Activated effector memory CD4-positive, alpha-beta T cell treated with anti-CD3 and anti-CD28 coated beads, Interleukin-2, amount 50 U/mL, for 16 hours (primary cell): ENCODE results near the gene AFG1L.
"Not testable (repeated sequence)": the region's sequence is repeated elsewhere in the genome, so short reads cannot be mapped to it uniquely, and the experiment has no call there.

Source experiments
- DNase-seq: peaks from one replicate; pipeline ENCODE4 v3.0.0-alpha.2; 2020

Gene AFG1L

DNA sequence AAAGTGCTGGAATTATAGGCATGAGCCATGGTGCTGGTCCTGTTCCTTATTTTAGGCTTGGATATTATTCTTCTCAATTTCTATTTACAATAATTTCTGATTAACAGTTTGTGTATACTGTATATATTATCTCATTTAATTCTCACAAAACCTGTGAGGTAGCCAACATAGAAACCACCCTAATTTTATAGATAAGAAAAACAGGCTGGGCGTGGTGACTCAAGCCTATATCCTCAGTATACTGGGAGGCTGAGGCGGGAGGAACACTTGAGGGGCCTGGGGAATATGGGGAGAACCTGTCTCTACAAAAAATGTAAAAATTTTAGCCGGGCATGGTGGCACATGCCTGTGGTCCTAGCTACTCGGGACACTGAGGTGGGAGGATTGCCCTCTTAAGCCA lies 3.8 kb upstream of the AFG1L start:
- DNase-seq: no peak

DNA sequence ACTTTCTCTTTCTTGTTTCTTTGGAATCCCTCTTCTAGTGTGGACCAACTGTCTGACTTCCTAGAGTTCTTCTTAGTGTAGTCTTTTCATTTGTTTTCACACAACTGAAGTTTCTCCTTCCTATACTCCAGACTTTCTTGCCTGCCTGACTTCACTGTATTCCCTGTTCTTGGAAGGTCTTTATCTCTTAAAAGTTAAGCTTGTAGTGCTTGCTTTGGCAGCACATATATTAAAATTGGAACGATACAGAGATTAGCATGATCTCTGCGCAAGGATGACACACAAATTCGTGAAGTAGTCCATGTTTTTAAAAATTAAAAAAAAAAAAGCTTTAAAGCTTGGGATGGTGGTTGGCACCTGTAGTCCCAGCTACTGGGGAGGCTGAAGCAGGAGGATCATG lies 2.3 kb upstream of the AFG1L start:
- DNase-seq: not testable (repeated sequence)

DNA sequence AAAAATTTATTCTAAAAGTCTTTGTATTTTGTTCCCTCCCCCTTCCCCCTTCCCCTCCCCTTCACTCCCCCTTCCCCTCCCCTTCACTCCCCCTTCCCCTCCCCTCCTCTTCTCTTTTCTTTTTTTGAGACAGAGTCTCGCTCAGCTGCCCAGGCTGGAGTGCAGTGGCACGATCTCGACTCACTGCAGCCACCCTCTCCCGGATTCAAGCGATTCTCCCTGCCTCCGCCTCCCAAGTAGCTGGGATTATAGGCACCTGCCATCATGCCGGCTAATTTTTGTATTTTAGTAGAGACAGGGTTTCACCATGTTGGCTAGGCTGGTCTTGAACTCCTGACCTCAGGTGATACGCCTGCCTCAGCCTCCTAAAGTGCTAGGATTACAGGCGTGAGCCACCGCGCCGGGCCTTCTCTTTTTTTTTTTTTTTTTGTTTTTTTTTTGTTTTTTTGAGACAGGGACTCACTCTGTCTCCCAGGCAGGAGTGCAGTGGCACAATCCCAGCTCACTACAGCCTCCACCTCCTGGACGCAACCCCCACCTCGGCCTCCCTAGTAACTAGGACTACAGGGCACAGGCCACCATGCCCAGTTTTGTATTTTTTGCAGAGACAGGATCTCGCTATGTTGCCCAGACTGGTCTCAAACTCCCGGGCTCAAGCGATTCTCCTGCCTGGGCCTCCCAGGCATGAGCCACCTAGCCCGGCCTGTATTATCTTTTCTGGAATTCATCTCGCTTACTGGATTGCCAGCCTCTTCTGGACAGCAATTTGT lies 1.1 kb upstream of the AFG1L start:
- no peak for DNase-seq

DNA sequence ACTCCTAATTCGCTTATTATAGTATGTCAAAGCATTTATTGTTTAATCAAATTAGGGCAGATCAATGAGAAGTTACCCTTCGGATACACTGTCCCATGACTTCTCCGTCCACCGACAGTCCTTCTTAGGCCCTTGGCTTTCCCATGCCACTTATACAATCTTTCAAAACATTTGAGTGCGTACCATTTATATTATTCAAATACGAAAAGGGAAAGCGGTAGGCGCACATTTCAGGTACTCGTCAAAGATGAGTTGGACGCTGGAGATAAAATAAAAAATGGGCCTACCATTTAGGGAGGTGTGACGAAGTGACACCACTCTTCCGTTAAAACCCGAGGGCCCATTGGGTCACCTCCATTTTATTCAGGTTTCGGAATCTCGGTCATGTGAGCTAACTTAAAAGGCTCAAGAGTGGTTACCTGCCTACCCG lies 542 bp upstream of the AFG1L start:
- DNase-seq: no peak

DNA sequence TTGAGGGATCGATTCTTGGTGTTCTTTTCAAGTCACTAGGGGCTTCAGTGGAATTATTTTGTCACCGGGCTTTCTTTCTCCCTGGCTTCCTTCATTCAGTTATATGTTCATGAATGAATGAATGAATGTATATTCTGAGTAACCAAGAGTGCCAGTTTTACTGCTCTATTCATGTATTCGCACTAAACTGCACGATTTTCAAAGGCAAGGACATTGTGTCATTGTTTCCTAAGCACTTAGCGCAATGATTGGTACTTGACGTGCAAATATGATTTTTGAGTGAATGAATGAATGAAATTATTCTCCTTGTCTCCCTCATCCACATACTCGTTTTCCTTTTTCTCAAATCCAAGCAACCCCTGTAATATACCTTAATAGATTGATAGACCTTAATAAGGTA lies 822 bp downstream of the AFG1L start:
- DNase-seq: no peak

DNA sequence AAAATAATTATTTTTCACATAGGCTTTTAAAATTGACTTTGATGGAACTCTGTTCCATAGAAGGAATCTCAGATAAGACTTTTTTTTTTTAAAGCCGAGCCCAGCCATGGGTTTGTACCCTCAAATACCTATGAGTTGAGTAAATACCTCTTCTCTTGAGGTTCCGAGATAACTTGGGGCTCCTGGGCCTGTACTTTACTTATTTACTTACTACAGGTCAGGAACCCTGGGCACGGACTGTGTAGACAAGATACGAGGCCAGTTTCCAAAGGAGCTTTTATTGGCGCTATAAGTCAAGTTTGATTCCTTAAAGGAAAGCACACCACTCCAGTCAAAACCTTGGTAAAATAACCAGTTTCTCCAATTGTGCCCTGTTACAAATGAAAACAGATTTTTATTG lies 7.5 kb downstream of the AFG1L start:
- no peak for DNase-seq

DNA sequence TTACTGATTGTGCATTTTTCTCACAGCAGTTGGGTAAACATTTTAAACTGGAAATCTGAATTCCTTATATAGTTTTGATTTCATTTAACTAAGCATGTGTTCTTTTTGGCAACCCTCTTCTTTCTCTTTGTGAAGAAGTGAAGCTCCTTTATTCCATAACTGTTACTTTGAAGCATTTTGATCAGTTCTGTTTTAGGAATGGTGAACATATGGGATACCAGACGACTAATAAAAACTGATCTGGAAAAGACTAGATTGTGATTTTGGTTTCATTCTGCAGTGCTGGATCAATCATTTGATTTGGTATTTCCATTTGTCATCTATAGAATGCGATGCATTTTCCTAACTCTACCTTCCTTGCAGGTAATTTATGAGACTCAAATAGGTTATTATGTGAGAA lies 9.8 kb downstream of the AFG1L start:
- DNase-seq: no peak

DNA sequence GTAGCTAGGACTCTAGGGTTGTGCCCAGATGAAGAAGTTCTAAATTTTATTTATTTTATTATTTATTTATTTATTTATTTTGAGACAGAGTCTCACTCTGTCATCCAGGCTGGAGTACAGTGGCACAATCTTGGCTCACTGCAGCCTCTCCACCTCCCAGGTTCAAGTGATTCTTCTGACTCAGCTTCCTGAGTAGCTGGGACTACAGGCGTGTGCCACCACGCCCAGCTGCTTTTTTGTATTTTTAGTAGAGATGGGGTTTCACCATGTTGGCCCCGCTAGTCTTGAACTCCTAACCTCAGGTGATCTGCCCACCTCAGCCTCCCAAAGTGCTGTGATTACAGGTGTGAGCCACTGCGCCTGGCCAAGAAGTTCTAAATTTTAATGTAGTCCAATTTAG lies 13.8 kb downstream of the AFG1L start:
- not testable (repeated sequence) for DNase-seq

DNA sequence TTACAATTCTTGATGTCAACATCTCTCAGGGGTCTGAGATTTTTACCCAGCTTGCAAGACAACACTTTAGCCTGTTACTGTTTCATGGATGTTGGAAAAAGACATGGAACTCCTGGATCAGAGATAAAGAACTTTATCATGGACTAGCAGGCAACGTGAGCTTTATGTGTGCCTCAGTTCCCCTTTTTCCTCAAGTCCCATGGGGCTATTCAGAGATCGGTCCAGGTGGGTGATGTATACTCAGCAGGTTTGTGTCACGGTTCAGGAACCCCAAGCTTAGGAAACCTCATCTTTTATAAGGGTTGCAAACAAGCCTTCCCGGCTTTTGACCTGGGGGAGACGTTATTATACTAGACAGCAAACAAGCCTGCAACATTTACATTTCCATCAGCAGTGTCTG lies 15.0 kb downstream of the AFG1L start:
- DNase-seq: no peak

DNA sequence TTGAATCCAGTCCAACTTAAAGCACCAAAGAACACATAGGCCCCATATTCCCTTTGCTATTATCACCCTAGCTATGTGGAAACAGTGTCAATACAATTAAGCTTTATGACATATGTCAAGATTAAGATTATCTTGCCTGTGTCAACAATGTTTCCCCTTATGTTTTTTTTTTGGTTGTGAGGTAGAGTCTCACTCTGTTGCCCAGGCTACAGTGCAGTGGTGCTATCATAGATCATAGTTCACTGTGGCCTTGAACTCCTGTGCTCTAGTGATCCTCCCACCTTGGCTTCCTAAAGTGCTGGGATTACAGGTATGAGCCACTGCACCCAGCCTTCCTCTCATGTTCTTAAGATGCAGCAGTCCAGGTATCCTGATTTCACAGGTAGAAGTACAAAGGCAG lies 17.8 kb downstream of the AFG1L start:
- DNase-seq: no peak

DNA sequence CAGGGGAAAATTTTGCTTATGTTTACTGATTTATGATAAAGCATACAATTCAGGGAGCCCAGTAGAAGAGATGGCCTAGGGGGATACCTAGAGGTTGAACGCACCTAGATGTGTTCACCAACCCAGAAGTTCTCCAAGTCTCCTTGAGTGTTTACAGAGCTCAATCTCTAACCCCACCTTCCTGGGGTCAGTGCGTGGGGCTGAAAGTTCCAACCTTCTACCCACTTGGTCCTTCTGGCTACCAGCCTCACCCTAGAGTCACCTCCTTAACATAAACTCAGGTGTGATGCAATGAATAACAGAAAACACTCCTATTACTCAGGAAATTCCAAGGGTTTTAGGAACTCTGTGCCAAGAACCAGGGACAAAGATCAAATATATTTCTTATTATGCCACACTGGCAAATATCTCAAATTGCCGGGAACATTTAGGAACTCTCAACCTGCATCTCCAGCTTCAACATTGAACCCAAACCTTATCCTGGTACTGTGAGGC lies 26.4 kb downstream of the AFG1L start:
- no peak for DNase-seq

DNA sequence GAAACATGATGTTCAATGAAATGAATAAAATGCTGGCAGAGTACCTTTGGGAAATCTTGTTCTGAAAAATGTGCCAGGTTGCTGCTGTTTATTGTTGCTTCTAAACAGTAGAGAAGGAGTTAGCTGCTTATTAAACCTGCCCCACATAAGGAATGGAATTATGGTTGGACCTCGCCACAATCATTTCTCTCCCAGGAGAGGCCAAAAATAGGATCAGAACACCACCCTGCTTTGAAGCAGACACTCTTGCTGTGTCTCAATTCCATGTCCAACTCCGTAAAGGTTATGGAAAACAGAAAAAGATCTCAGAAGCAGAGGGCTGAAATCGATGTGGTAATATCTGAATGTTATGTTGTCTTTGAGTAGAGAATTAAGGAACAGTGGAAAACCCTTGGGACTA lies 27.9 kb downstream of the AFG1L start:
- DNase-seq: no peak

DNA sequence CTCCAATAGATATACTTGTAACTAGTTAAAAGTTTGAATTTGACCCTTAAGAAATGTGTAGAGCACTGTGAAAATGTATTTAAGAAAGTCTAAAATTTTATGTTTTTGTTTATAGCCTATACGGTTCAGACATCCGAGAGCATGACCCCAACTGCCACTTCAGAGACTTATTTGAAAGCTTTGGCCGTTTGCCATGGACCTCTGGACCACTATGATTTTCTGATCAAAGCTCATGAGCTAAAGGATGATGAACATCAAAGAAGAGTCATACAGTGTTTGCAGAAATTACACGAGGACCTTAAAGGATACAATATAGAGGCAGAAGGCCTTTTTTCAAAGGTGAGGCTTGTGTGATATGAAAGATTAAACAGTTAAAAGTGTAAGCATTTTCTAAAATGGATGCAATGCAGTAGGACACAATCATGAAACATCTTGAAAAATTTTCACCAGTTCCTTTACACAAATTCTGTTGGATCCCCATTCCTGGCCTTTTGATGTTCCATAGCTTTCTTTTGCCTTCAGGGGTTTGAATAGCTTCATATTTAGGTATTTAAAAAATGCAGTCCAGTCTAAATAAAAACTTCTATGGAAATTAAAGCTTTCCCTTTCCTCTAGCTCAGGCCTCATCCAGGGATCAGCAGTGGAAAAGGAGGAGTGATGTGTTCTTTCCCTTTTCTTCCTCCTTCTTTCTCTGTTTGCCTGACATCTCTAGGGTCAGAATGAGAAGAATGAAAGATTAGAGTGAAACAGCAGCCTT lies 29.0 kb downstream of the AFG1L start:
- no peak for DNase-seq

DNA sequence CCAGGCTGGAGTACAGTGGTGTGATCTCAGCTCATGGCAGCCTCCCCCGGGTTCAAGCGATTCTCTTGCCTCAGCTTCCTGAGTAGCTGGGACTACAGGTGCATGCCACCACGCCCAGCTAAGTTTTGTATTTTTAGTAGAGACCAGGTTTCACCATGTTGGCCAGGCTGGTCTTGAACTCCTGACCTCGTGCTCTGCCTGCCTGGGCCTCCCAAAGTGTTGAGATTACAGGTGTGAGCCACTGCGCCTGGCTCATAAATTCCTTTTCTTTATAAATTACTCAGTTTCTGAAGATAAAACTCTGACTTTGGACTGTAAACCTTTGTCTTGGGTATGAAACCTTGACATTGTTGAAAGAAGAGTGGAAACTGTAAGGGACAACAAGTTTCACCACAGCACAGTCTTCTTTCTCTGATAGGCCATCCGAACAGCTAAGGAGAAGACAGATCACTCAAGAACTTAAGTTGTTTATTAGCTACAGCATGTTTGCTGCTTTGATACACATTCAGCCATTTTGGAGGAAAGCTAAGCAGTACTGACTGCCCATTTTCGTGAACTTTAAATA lies 35.4 kb downstream of the AFG1L start:
- DNase-seq: not testable (repeated sequence)

DNA sequence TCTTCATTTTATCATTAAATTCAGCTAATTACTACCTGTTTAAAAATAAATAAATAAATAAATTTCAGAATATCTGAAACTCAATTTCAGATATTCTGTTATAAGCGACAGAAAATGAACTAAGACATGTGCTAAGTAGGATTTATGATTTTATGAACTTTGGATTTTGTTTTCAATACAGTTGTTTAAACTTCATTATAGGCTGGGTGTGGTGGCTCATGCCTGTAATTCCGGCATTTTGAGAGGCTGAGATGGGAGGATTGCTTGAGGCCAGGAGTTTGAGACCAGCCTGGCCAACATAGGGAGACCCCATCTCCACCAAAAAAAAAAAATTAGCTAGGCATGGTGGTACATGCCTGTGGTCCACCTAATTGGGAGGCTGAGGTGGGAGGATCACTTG lies 36.0 kb downstream of the AFG1L start:
- DNase-seq: no peak

DNA sequence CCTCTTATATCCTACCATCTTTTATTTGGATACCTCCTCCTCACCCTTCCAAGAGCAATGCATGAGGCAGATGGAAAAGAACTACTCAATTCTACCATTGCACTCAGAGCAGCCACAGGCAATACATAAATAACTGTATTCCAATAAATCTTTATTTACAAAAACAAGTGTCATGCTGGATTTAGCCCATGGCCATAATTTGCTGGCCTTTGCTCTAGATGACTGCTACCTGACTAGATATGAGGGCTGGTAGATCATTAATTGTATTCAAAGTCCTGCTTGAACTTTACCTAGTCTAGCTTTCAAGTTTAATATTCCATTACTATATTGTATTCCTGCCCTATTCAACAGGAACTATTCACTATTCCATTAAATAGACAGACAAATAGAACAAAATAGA lies 37.1 kb downstream of the AFG1L start:
- DNase-seq: no peak

DNA sequence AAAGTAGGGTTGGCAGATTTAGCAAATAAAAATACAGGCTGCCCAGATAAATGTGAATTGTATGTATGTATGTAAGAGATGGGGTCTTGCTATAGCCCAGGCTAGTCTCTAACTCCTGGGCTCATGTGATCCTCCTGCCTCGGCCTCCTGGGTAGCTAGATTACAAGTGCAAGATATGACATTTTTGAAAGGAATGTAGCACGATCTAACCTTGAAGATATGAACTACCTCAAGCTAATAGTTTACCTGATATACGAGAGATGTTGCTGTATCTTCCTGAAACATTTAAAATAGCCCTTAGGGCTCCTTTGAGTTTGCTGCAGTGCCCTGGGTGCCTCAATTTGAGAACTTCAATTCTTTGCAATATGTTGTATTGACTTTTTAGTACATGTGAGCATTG lies 42.1 kb downstream of the AFG1L start:
- DNase-seq: no peak

DNA sequence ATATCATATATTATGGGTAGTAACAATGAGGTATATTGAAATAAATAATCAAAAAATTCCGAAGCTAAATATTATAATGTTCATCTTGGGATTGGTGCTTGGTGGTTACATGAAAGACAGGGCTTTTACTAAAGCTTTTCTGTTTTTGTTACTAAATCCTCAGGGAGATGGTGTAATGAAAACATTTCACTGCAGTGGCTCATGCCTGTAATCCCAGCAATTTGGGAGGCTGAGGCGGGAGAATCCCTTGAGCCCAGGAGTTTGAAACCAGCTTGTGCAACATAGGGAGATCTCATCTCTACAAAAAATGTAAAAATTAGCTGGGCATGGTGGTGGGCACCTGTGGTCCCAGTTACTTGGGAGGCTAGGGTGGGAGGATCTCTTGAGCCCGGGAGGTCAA lies 42.9 kb downstream of the AFG1L start:
- DNase-seq: no peak

DNA sequence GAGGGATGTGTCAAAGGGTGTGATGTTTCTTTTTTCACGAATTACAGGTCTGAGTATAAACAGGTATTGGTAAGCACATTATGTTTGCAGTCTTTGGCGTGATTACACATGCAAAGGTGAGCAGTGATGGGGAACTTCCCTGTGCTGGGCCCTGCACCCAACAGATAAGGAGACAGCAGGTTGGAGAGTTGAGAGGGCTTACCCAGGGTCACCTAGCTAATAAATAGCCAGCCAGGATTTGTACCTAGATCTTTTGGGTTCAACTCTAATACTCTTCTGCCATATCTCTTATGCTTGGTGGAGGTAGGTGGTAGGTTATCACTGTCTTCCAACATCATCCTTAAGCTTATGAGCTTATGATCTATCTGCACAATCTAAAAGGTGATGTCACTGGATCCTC lies 46.5 kb downstream of the AFG1L start:
- DNase-seq: no peak

DNA sequence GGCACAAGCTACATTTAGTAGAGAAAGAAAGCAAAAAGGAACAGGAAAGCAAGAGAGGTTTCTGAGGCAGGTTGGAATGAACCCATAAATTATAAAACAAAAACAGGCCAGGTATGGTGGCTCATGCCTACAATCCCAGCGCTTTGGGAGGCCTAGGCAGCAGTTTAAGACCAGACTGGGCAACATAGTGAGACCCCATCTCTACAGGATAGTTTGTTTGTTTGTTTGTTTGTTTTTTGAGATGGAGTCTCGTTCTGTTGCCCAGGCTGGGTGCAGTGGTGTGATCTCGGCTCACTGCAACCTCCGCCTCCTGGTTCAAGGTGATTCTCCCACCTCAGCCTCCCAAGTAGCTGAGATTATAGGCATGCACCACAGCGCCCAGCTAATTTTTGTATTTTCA lies 49.0 kb downstream of the AFG1L start:
- no peak for DNase-seq

DNA sequence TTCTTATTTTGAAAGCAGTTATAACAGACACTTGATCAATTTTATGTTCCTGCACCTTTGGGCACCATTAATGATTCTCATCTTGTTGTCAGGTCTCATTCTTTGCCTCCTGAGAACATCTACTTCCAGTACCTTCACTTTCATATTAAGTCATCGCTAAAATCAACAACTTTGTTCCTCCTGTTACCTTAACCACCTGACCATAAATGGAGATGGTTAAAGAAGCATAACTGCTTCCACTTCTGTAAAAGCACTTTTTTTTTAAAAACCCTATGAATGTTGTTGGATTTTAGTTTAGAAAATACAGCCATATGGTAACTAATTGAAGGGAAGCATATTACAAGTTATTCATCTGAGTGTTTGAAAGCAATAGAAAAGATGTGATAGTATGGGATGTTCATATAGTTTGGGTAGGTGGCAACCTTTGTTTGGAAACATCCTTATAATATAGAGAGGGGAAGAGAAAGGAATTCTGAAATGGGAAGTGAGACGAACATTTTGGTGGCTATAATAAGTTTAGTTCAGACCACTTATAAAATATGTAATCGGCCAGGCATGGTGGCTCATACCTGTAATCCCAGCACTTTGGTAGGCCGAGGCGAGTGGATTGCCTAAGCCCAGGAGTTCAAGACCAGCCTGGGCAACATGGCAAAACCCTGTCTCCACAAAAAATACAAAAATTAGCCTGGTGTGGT lies 53.9 kb downstream of the AFG1L start:
- DNase-seq: no peak

DNA sequence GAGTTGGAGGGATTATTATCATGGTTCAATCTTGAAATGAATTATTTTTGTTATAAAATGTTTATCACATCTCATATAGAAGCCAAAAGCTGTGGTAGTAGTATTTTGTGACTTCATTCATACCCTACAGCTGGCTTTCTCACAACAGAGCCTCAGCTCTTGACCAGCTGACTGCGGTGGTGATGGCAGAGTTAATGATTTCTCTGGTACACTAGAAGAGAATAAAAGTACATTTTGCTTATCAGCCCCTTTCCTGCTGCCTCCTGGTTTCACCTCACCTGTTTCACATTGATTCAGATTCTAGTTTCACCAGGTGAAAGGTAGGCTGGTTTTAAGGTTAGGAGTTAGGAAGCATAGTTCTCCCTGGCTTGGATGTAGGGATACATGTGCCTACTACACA lies 55.7 kb downstream of the AFG1L start:
- DNase-seq: no peak

DNA sequence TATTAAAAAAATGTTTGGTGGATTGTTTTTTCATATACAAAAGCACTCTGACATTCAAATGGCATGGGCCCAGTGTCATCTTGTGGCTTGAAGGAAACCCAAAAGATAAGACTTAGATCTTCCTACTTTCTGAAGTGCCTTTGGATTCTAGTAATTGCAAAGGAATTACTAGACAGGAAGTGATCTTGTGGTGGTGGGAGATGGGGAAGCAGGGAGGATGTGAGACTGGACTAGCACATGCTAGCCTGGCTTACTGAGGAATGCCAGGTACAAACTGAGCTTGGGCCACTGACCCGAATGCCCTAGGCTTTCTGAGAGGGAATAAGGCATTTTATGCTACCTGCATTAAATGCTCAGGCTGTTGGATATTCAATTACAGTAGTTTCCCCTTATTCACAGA lies 59.0 kb downstream of the AFG1L start:
- DNase-seq: no peak

DNA sequence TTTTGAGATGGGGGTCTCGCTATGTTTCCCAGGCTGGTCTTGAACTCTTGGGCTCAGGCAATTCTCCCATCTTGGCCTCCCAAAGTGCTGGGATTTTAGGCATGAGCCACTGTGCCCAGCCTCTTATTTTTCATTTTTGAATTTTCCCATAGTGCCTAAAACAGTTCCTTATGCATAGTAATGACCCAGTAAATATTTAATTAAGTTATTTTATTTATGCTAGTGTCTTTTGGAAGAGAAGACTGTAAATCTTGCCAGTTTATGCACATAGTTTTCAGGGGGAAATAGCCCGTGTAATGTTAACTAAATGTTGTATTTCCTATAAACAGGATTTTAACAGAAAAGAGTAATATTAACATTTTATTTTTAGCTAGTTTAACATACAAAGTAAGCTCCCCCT lies 60.3 kb downstream of the AFG1L start:
- DNase-seq: no peak
